Activated naive CD4-positive, alpha-beta T cell treated with anti-CD3 and anti-CD28 coated beads, Interleukin-2, amount 50 U/mL, for 72 hours (primary cell): ENCODE results near the gene ABCC12. TPM values are rescaled to one million over a fixed set of nuclear protein-coding genes. Genes with fewer than 3 reads are reported as not detected.
"Not testable (repeated sequence)": the region's sequence is repeated elsewhere in the genome, so short reads cannot be mapped to it uniquely, and the experiment has no call there.

ENCODE experiments used
- ATAC-seq, 2 donors: fragments of 150-1000 bp; cut with Tn5 transposase; 2 replicates each; pipeline ENCODE4 v1.10.0; 2021; ENCODE audit warnings: mild to moderate bottlenecking in 2 of 2, moderate library complexity in 2 of 2
- DNase-seq, 2 donors: peaks; one replicate each; pipeline ENCODE4 v3.0.0; 2021 to 2022; ENCODE audit warnings: low spot score in 2 of 2
- H3K27ac Mint-ChIP-seq, 2 donors: one replicate each; pipeline ENCODE4 v1.8.0; 2022; ENCODE audit warnings: mild to moderate bottlenecking in 2 of 2, mixed read lengths in 2 of 2
- H3K36me3 Mint-ChIP-seq, 2 donors: one replicate each; pipeline ENCODE4 v1.8.0; 2022; ENCODE audit warnings: mixed read lengths in 2 of 2
- H3K9me3 Mint-ChIP-seq, 2 donors: one replicate each; pipeline ENCODE4 v1.8.0; 2022; ENCODE audit warnings: mixed read lengths in 2 of 2
- total RNA-seq, 2 donors: library from RNA; stranded (reverse); gene quantifications; one replicate each; pipeline ENCODE4 v1.2.3, GENCODE V29; 2022

The ABCC12 gene
- total RNA-seq, 2 donors from 2014 or later, result not detected

DNA sequence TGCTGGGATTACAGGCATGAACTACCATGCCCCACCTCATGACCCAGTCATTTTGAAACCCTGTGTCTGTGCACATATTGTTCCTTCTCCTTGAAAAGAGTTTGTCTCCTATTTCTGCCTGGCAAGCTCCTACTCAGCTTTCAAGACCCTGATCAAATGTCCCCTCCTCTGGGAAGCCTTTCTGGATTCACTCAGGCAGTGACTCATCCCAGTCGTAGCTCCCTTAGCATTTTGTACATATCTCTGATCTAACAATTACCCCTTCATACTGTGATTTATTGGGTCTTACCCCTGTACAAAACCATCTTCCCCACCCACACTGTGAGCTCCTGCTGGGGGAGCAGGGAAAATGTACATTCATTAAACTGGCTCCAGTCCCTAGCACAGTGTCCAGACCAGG is 18.1 kb upstream of the ABCC12 start:
- H3K36me3 Mint-ChIP-seq, result no peaks in the 10 kb centered on the region
- no peaks in the 10 kb centered on the region for H3K9me3 Mint-ChIP-seq
- ATAC-seq (no peak), DNase-seq (no peak)
- H3K27ac Mint-ChIP-seq, result no peak overlapping the region

DNA sequence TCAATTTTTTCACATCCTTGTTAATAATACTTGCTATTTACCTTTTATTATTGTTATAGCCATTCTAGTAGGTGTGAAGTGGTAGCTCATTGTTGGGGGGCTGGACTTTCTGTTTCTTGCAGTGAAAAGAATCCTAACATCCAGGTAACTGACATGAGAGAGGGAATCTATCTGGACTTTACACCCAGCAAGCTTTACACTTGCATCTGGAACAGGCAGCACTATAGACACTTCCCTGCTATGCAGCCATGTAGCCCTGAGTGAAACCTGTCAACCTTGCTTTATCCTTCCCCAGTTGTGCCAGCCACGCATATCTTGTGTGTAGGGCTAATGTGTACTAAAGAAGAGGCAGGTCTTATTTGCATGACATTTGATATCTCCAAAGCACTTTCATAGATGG is 16.9 kb upstream of the ABCC12 start:
- H3K9me3 Mint-ChIP-seq, result no peaks in the 10 kb centered on the region
- ATAC-seq, result no peak
- H3K27ac Mint-ChIP-seq, result no peak overlapping the region
- DNase-seq, result no peak
- no peaks in the 10 kb centered on the region for H3K36me3 Mint-ChIP-seq

DNA sequence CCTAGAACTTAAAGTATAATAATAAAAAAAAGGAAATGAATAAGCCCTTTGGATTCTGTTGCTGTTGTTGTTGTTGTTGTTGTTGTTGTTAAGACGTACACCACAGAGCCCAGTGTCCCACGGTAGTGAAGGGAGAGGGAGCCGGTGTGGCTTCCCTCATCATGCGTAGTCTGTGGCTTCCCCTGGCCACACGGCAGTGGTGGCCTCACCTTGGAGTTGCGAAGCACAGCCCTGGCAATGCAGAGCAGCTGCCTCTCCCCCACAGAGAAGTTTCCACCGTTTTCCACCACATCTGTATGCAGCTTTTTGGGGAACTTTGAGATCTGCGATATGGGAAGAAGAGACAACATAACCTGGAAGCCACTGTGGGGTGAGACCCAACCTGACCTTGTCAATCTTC is 14.1 kb upstream of the ABCC12 start:
- no peaks in the 10 kb centered on the region for H3K9me3 Mint-ChIP-seq
- no peaks in the 10 kb centered on the region for H3K36me3 Mint-ChIP-seq
- no peak for DNase-seq
- ATAC-seq, result no peak
- H3K27ac Mint-ChIP-seq, result no peak overlapping the region

DNA sequence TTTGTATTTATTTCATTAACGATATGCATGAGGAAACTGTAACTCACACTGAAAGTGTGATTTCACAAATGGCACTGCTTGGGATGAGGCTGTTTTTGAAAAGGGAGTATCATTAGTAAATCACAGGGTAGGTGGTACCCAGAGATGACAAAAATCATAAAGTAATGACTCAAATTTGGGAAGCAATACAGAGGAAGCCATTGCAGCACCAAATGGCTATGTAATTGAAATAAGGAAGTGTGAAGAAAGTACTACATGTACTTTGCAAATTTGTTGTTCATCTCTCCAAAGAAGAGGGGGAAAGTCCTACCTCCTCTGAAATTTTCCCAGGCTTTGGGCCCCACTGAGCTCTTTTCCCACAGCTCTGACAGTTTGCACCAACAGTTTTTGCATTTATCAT is 12.3 kb upstream of the ABCC12 start:
- DNase-seq (no peak), ATAC-seq (no peak)
- H3K9me3 Mint-ChIP-seq, result no peaks in the 10 kb centered on the region
- H3K27ac Mint-ChIP-seq, result no peak overlapping the region
- H3K36me3 Mint-ChIP-seq, result no peaks in the 10 kb centered on the region

DNA sequence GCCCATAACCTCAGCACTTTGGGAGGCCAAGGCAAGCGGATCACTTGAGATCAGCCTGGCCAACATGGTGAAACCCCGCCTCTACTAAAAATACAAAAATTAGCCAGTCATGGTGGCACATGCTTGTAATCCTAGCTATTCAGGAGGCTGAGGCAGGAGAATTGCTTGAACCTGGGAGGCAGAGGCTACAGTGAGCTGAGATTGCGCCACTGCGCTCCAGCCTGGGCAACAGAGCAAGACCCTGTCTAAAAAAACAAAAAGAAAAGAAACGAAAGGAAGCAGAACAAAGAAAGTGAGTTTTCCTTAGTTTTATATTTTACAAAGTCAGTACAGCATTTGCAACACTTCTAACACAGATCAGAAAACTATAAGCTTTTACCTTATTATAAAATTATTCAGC is 10.8 kb upstream of the ABCC12 start:
- ATAC-seq, H3K27ac Mint-ChIP-seq, DNase-seq, H3K36me3 Mint-ChIP-seq, H3K9me3 Mint-ChIP-seq: not testable (repeated sequence)

DNA sequence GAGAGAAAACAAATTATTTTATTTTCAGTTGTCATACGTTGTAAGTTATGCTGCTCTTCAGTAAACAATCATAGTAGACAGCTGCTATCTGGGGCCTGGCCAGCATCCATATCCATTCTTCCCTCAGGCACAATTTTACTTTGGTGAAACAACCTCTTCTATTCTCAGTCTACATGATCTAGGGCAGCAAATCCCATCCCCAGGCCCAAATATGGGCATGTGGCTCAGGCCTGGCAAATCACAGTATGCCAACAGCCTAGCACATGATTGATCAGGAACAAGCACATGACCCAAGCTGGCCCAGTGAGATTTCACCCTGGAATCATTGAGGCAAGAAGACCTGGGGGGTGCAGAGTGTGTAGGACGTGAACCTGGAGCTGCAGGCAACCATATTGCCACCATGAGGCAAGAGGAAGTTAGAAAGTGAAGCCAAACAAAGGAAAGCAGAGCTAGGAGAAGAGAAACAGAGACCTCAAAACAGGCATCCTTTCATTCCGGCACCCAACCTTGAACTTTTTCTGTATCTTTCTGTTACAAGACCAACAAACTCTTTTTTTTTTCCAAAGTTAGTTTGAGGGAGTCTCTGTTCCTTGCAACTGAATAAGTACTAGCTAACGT is 10.3 kb upstream of the ABCC12 start:
- ATAC-seq (peak in 1 of 2 donors; percentile 37), DNase-seq (no peak)
- H3K36me3 Mint-ChIP-seq, result no peaks in the 10 kb centered on the region

DNA sequence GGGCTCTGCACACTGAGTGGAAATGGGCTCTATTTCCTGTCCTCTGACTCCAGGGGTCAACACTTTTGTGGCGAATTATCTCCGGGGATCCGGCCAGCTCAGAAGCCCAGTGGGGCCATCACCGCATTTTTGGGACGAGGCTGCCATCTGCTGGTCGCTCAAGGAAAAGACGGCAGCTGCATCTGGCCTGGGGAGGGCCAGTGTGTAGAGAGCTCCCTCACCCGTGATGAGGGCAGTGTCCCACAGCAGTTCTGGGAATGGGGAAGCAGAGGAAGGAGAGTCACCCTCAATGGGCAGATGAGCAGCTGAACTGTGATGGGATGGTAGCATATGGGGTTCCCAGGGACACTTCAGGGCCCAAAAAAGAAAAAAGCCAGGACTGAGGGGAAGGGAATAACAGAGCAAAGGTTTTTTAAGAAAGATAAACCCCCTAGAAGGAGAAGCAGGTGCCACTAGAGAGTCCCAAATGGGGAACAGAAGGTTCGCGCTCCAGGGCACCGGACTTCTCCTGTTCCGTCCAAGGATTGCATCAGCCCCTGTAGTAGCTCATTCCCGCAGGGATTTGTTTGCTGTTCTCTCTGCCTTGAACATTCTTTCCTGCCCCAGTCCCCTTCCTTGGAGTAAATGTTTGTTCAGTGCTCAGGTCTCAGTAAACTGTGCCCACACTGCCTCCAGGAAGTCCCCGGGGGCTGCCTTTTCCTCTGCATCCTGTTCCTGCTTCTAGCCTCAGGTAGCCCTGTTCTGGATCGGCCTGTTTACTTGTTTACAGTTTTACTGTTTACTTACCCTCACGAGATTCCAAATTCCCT is 9.3 kb upstream of the ABCC12 start:
- ATAC-seq, result peak; percentile 95
- H3K27ac Mint-ChIP-seq, result no peak overlapping the region
- DNase-seq, result peak; percentile 66 to 74

More for the DNA sequence above, 10.3 kb upstream of the ABCC12 start:
- no peaks in the 10 kb centered on the region for H3K9me3 Mint-ChIP-seq
- H3K27ac Mint-ChIP-seq, result no peak overlapping the region

DNA sequence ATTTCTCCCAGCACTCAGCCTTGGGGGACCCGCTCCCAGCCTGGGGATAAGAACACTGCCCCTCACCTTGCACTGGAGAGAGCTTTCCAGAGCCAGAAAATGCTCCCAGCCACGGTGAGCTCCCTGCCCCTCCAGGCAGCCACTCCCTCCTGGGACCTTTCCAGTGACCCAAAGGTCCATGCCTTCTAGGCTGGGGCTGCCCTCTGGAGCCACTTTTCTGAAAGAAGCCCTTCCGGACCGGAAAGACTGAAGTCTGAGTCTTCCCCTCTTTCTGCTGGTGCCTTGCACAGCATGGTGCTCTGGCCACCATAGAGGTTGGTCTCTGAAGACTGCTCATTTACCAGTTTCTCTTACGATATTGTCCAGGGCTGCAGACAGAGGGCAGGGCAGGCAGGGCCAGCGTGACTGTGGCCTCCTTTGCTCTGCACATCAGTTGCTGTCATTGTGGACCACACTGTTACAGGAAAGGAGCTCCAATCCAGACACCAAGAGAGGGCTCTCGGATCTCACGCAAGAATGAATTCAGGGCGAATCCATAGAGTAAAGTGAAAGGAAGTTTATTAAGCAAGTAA is 7.1 kb upstream of the ABCC12 start:
- H3K9me3 Mint-ChIP-seq, result no peaks in the 10 kb centered on the region
- DNase-seq (no peak), ATAC-seq (no peak)
- no peaks in the 10 kb centered on the region for H3K36me3 Mint-ChIP-seq
- no peak overlapping the region for H3K27ac Mint-ChIP-seq

More for the DNA sequence above, 9.3 kb upstream of the ABCC12 start:
- Mint-ChIP-seq H3K9me3 (no peaks in the 10 kb centered on the region), H3K36me3 (no peaks in the 10 kb centered on the region)

DNA sequence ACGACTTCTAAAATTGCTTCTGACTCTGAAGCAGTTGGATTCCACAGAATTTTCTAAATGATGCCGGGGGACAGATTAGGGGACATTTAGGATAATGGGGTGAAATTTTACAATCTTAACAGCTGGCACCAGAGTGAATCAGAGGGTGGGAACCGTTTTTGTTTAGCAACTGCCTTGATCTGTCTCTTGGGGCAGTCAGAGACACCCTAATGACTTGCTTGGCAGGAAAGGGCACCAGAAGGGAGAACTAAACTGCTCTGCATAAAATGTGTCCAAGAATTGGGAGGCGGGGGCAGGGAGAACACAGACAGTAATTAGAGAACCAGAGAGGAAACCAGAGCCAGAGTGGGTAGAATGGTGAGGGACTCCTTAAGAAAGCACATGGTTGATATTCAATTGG is 6.1 kb upstream of the ABCC12 start:
- Mint-ChIP-seq H3K9me3 (no peaks in the 10 kb centered on the region), H3K36me3 (no peaks in the 10 kb centered on the region), H3K27ac (no peak overlapping the region)
- ATAC-seq, result no peak
- no peak for DNase-seq

DNA sequence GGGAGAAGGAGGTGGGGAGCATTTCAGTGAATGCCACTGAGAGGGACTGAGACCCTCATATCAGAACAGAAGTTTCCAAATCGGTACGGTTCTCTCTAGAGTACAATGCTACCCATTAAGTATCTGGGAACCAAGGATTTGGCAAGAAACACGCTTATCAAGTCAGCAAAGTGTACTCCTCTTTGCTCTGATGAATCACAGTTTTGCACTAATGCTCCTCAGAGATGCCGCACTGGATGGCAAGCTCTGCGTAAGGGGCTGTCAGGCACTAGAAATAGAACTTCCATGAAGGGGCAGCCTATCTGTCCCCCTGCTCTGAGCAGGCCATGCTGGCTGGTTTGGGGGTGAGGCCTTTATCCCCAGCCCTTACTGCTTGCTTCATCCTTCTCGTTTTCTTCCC is 4.8 kb upstream of the ABCC12 start:
- H3K36me3 Mint-ChIP-seq, result no peaks in the 10 kb centered on the region
- DNase-seq, result no peak
- no peaks in the 10 kb centered on the region for H3K9me3 Mint-ChIP-seq
- H3K27ac Mint-ChIP-seq, result no peak overlapping the region
- ATAC-seq, result no peak

DNA sequence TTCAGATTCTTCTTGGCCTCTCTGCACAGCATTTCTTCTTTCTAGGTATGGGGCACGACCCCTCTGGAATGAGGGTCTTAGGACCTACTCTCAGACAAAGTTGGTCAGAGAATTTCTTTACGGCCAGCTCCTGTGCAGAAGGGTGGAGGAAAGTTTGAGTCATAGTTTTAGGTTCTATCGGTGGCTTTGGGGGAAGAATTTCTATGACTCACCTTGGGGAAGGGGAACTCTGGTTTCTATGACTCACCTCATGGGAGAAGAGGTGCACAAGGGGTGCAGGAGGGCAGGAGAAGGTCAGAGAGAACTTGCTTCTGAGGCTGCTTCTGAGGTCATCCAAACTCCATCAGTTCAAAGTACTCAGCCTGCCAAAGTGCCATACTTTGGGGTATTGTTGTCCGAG is 2.5 kb upstream of the ABCC12 start:
- ATAC-seq (peak; percentile 96 to 97), DNase-seq (peak; percentile 44 to 64)
- Mint-ChIP-seq H3K27ac (peak overlapping the region; percentile 79 to 94), H3K36me3 (no peaks in the 10 kb centered on the region), H3K9me3 (no peaks in the 10 kb centered on the region)

DNA sequence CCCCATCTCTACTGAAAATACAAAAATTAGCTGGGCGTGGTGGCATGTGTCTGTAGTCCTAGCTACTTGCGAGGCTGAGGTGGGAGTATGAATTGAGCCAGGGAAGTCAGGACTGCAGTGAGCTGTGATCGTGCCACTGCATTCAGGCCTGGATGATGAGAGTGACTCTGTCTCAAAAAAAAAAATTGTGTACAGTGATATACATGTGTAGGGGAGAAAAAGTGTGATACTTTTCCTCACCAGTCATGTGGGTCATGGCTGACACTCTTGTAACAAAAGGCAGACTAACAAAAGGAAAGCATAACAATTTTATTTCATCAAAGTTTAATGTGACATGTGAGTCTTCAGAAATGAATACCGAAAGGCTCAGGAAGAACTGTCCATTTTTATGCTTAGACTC is 2.0 kb upstream of the ABCC12 start:
- H3K27ac Mint-ChIP-seq, result peak overlapping the region in 1 of 2 donors; percentile 79
- no peaks in the 10 kb centered on the region for H3K36me3 Mint-ChIP-seq
- ATAC-seq (peak; percentile 53 to 63), DNase-seq (no peak)
- no peaks in the 10 kb centered on the region for H3K9me3 Mint-ChIP-seq

DNA sequence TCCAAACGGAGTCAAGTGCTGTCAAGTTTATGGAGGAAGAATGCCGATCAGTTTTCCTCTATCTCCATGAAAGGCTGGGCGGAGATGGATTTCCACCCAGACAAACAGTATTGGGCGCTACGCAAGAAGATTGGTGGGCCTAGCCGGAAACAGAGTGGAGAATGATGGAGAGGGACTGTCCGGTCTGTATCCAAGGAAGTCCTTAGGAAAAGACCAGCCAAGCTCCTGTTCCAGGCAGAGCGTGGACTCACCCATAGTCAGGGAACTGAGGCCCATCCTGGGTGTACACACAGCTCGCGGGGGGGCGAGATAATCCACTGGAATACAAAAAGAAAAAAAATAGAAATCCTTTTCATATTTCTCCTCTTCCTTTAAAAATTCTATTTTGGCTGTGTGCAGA is 1.5 kb upstream of the ABCC12 start:
- DNase-seq (no peak), ATAC-seq (no peak)
- peak overlapping the region in 1 of 2 donors; percentile 79 for H3K27ac Mint-ChIP-seq
- no peaks in the 10 kb centered on the region for H3K36me3 Mint-ChIP-seq
- no peaks in the 10 kb centered on the region for H3K9me3 Mint-ChIP-seq

DNA sequence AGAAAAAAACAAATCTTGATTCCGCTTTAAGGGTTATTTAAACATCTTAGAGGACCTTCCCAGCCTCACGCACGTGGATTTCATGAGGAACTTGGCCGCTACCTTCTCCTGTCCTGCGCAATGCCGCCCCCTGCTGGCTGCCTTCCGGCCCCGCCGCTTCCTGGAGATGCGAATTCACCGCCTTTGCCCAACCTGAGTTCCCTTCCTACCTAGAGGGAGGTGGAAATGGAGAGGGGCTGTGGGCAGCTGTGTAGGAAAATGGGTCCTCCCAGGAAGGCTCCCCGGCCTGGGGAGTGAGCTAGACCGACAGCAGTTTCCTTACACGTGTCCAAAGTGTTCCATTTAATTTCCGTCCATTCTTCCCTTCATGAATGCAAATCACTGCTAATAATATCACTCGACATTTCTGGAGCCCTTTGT is 1.0 kb upstream of the ABCC12 start:
- Mint-ChIP-seq H3K36me3 (no peaks in the 10 kb centered on the region), H3K27ac (no peak overlapping the region)

DNA sequence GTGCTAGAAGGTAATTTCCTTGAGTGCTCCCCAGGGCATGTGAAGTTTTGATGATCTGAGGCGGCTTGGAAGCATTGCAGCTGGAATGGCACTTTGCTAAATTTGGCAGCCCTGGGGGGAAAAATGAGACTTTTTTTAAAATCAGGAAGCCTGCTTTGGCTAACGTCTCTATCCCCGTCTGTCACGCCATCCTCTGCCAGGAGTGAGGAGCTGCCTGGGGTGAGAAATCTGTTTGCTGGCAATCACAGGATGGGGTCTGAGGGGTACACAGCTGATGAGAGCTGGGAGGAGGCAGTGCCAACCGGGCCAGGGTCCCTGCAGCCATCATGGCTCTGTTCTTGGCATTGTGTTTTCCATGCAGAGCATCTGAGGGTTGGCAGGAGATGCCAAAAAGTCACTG is 2.0 kb downstream of the ABCC12 start:
- no peak for ATAC-seq
- DNase-seq, result no peak
- H3K27ac Mint-ChIP-seq, result no peak overlapping the region
- H3K36me3 Mint-ChIP-seq, result no peaks in the 10 kb centered on the region
- peaks cover 0 to 5% of the 10 kb centered on the region in 2 donors for H3K9me3 Mint-ChIP-seq

More for the DNA sequence above, 1.0 kb upstream of the ABCC12 start:
- ATAC-seq, result no peak
- DNase-seq, result peak; percentile 73 to 92
- no peaks in the 10 kb centered on the region for H3K9me3 Mint-ChIP-seq

DNA sequence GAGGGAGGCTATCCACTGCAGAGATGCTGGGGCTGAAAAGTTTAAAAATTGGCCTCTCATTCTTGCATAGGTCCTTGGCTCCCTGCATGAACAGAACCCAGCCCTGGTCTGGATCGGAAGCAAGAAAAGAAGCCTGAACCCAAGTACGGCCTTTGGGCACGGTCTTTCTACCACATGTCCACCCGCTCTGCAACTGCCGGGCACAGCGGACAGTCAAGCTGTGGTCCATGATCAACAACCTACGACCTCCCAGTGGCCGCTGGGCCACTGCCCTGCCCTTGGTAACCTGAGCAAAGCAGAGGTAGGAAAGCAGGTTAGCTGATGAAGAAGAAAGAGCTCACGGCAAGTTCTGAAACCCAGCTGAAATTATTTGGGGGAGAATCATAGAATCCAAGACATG is 3.6 kb downstream of the ABCC12 start:
- ATAC-seq (no peak), DNase-seq (no peak)
- no peaks in the 10 kb centered on the region for H3K36me3 Mint-ChIP-seq
- no peak overlapping the region for H3K27ac Mint-ChIP-seq
- peaks cover 0 to 5% of the 10 kb centered on the region in 2 donors for H3K9me3 Mint-ChIP-seq

DNA sequence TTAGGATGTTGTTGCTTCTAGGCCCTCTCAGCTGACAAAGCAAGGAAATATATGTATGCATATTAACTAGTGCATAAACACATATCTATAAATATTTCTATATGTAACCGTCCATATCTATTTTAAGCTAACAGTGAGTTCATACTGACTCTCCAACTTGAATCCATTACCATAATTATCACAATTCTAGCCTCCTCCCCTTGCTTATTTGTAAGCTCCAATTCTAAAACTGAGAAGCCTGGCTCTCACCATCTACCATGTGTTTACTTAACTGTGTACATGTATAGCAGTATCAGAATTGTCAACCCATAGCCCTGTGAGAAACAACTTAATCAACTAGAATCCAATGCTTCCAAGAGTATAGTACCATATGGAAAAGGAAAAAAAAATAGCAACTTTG is 5.1 kb downstream of the ABCC12 start:
- no peak for DNase-seq
- peaks cover 0 to 5% of the 10 kb centered on the region in 2 donors for H3K9me3 Mint-ChIP-seq
- H3K27ac Mint-ChIP-seq, result no peak overlapping the region
- no peak for ATAC-seq
- H3K36me3 Mint-ChIP-seq, result no peaks in the 10 kb centered on the region

DNA sequence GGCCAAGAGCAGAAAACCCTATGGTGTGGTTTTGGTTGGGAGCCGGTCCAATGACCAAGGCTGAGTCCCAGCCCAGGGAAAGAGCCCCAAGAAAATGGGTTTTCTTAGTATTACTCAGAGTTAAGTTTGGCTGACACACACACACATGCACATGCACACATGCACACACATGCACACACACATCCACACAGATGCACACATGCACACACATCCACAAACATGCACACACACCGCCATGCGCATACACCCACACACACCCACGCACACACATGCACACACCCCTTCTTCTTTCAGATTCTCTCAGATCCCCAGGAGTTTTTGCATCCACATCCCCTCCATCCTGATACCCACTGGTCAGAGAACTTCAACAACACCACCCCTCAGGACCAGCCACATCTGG is 9.1 kb downstream of the ABCC12 start:
- DNase-seq, result no peak
- H3K36me3 Mint-ChIP-seq, result no peaks in the 10 kb centered on the region
- H3K27ac Mint-ChIP-seq, result no peak overlapping the region
- ATAC-seq, result no peak
- H3K9me3 Mint-ChIP-seq, result peaks cover 0 to 5% of the 10 kb centered on the region in 2 donors
